ENCODE measurements around the gene C10orf71. TPM values are rescaled to one million over a fixed set of nuclear protein-coding genes. Genes with fewer than 3 reads are reported as not detected.

The C10orf71 gene
- polyA plus RNA-seq, 1 donor from 2014 or later = not detected

DNA sequence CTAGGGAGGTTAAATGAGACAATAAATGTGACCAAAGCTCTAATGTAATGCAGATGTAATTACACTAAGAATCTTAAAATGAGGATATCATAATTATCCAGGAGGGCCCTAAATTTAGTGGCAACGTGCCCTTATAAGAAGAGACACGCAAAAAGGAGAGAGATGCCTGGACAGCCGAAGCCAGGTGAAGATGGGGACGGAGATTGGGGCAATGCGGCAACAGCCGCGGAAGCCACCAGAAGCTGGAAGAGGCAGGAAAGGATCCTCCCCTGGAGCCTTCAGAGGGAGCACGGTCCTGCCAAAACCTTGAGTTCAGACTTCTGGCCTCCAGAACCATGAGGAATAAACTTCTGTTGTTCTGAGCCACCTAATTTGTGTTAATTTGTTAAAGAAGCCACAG, 25.3 kb upstream of the C10orf71 start:
- Histone ChIP-seq H3K4me2 (ENCODE audit: low read length) (no peak overlapping the region), H3F3A (ENCODE audit: insufficient read depth, low read length, poor library complexity, severe bottlenecking) (no peaks in the 10 kb centered on the region), H3K4me3 (ENCODE audit: low read length) (no peak overlapping the region), H3K27me3 (ENCODE audit: insufficient read depth, low read depth, low read length) (no peaks in the 10 kb centered on the region), H4K20me1 (ENCODE audit: insufficient read depth) (no peaks in the 10 kb centered on the region), H2AFZ (ENCODE audit: low read depth, low read length) (no peak overlapping the region), H3K27ac (ENCODE audit: low read length) (no peak overlapping the region), H3K36me3 (ENCODE audit: insufficient read depth, low read length) (no peaks in the 10 kb centered on the region), H3K9me3 (ENCODE audit: low read length) (no peaks in the 10 kb centered on the region), H3K9me2 (ENCODE audit: insufficient read depth, low read length) (no peaks in the 10 kb centered on the region), H3K79me2 (replicated peaks; ENCODE audit: insufficient read depth, low read length) (no peaks in the 10 kb centered on the region), H3K9ac (ENCODE audit: low read length) (no peak overlapping the region)
- TF ChIP-seq EZH2 (IDR thresholded peaks at IDR 0.05; ENCODE audit: borderline replicate concordance, insufficient read depth, low read length, poor library complexity, severe bottlenecking) = no peak
- TF ChIP-seq, protein P1, sequence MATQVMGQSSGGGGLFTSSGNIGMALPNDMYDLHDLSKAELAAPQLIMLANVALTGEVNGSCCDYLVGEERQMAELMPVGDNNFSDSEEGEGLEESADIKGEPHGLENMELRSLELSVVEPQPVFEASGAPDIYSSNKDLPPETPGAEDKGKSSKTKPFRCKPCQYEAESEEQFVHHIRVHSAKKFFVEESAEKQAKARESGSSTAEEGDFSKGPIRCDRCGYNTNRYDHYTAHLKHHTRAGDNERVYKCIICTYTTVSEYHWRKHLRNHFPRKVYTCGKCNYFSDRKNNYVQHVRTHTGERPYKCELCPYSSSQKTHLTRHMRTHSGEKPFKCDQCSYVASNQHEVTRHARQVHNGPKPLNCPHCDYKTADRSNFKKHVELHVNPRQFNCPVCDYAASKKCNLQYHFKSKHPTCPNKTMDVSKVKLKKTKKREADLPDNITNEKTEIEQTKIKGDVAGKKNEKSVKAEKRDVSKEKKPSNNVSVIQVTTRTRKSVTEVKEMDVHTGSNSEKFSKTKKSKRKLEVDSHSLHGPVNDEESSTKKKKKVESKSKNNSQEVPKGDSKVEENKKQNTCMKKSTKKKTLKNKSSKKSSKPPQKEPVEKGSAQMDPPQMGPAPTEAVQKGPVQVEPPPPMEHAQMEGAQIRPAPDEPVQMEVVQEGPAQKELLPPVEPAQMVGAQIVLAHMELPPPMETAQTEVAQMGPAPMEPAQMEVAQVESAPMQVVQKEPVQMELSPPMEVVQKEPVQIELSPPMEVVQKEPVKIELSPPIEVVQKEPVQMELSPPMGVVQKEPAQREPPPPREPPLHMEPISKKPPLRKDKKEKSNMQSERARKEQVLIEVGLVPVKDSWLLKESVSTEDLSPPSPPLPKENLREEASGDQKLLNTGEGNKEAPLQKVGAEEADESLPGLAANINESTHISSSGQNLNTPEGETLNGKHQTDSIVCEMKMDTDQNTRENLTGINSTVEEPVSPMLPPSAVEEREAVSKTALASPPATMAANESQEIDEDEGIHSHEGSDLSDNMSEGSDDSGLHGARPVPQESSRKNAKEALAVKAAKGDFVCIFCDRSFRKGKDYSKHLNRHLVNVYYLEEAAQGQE (IDR thresholded peaks at IDR 0.05; ENCODE audit: borderline replicate concordance) = no peak

DNA sequence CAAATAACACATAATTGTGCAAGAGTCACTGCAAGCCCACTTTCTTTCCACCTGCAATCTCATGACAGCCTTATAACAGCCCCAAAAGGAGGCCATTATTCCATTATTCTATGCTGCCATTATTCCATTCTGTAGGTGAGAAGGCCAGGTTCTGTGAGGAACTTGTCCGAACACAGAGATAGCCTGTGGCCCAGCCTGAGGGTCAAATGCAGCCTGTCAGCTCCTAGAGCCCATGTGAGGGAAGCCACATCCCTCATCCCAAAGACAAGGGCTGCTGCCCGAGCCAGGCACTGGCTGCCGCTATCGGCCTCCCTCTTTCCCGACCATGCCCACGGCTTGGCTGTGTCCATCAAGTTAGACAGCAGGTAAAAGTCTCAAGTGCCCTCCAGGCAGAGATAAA, 24.1 kb upstream of the C10orf71 start:
- Histone ChIP-seq H3F3A (ENCODE audit: insufficient read depth, low read length, poor library complexity, severe bottlenecking) (no peaks in the 10 kb centered on the region), H3K9me2 (ENCODE audit: insufficient read depth, low read length) (no peaks in the 10 kb centered on the region), H3K79me2 (replicated peaks; ENCODE audit: insufficient read depth, low read length) (no peaks in the 10 kb centered on the region), H3K4me3 (ENCODE audit: low read length) (no peak overlapping the region), H2AFZ (ENCODE audit: low read depth, low read length) (no peak overlapping the region), H3K9me3 (ENCODE audit: low read length) (no peaks in the 10 kb centered on the region), H3K9ac (ENCODE audit: low read length) (no peak overlapping the region), H4K20me1 (ENCODE audit: insufficient read depth) (no peaks in the 10 kb centered on the region), H3K36me3 (ENCODE audit: insufficient read depth, low read length) (no peaks in the 10 kb centered on the region), H3K4me2 (ENCODE audit: low read length) (no peak overlapping the region), H3K27ac (ENCODE audit: low read length) (no peak overlapping the region), H3K27me3 (ENCODE audit: insufficient read depth, low read depth, low read length) (no peaks in the 10 kb centered on the region)
- TF ChIP-seq POLR2AphosphoS5 (IDR thresholded peaks at IDR 0.05) = no peak

DNA sequence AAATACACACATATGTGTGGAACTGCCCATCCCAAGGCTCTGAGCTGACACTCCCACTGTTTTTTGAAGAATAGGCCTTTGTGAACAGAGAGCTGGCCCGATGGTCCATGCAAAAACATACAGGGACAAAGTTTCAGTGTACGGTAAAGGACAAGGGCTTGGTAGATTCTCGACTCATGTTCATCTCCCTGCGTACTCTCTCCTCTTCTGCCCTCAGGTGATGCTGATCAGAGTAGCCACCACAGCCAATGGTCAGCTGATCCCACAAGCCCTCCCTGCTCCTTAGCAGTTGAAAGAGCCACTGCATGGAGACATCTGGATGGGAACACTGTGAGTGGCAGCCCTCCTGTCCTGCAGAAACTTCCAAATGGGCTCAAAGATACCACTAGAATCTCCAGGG, 23.1 kb upstream of the C10orf71 start:
- Histone ChIP-seq H3K9me2 (ENCODE audit: insufficient read depth, low read length) (no peaks in the 10 kb centered on the region), H3K79me2 (replicated peaks; ENCODE audit: insufficient read depth, low read length) (no peaks in the 10 kb centered on the region), H3K4me2 (ENCODE audit: low read length) (no peak overlapping the region), H3K9ac (ENCODE audit: low read length) (no peak overlapping the region), H2AFZ (ENCODE audit: low read depth, low read length) (no peak overlapping the region), H3K4me3 (ENCODE audit: low read length) (no peak overlapping the region), H3F3A (ENCODE audit: insufficient read depth, low read length, poor library complexity, severe bottlenecking) (no peaks in the 10 kb centered on the region), H4K20me1 (ENCODE audit: insufficient read depth) (no peaks in the 10 kb centered on the region), H3K36me3 (ENCODE audit: insufficient read depth, low read length) (no peaks in the 10 kb centered on the region), H3K27me3 (ENCODE audit: insufficient read depth, low read depth, low read length) (no peaks in the 10 kb centered on the region), H3K9me3 (ENCODE audit: low read length) (no peaks in the 10 kb centered on the region), H3K27ac (ENCODE audit: low read length) (no peak overlapping the region)
- TF ChIP-seq EP300 (conservative IDR thresholded peaks at IDR 0.05; ENCODE audit: poor library complexity, severe bottlenecking) (no peak), EZH2 (IDR thresholded peaks at IDR 0.05; ENCODE audit: borderline replicate concordance, insufficient read depth, low read length, poor library complexity, severe bottlenecking) (no peak)

DNA sequence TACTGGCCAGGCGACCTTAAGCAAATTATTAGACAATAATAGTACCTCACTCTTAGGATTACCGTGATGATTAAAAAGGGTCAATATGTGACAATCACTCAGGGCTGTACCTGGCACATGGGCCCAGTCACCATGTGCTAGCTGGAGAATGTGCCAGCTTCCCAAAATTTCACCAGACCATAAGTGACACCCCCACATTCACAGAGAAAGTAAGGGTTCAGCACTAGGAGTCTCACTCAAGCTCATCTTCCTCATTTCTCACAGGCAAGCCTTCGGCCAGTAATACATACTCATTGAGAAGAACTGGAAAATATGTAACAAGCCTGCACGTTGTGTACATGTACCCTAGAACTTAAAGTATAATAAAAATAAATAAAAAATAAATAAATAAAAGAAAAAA, 22.4 kb upstream of the C10orf71 start:
- TF ChIP-seq SMC3 (conservative IDR thresholded peaks at IDR 0.05; ENCODE audit: poor library complexity) (no peak), EP300 (conservative IDR thresholded peaks at IDR 0.05; ENCODE audit: poor library complexity, severe bottlenecking) (no peak), POLR2AphosphoS5 (IDR thresholded peaks at IDR 0.05) (no peak), MXI1 (conservative IDR thresholded peaks at IDR 0.05; ENCODE audit: poor library complexity, severe bottlenecking) (no peak), EZH2 (IDR thresholded peaks at IDR 0.05; ENCODE audit: borderline replicate concordance, insufficient read depth, low read length, poor library complexity, severe bottlenecking) (no peak), RAD21 (conservative IDR thresholded peaks at IDR 0.05) (no peak), TAF1 (IDR thresholded peaks at IDR 0.05; ENCODE audit: low read depth) (no peak)
- TF ChIP-seq, protein P2, sequence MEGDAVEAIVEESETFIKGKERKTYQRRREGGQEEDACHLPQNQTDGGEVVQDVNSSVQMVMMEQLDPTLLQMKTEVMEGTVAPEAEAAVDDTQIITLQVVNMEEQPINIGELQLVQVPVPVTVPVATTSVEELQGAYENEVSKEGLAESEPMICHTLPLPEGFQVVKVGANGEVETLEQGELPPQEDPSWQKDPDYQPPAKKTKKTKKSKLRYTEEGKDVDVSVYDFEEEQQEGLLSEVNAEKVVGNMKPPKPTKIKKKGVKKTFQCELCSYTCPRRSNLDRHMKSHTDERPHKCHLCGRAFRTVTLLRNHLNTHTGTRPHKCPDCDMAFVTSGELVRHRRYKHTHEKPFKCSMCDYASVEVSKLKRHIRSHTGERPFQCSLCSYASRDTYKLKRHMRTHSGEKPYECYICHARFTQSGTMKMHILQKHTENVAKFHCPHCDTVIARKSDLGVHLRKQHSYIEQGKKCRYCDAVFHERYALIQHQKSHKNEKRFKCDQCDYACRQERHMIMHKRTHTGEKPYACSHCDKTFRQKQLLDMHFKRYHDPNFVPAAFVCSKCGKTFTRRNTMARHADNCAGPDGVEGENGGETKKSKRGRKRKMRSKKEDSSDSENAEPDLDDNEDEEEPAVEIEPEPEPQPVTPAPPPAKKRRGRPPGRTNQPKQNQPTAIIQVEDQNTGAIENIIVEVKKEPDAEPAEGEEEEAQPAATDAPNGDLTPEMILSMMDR (IDR thresholded peaks at IDR 0.05; ENCODE audit: poor library complexity, severe bottlenecking) = no peak
- TF ChIP-seq, protein P1 (IDR thresholded peaks at IDR 0.05; ENCODE audit: borderline replicate concordance) = no peak

More for the DNA sequence above, 22.4 kb upstream of the C10orf71 start:
- Histone ChIP-seq H3K79me2 (replicated peaks; ENCODE audit: insufficient read depth, low read length) (no peaks in the 10 kb centered on the region), H3K9me2 (ENCODE audit: insufficient read depth, low read length) (no peaks in the 10 kb centered on the region), H3K27ac (ENCODE audit: low read length) (no peak overlapping the region), H3K27me3 (ENCODE audit: insufficient read depth, low read depth, low read length) (no peaks in the 10 kb centered on the region), H3K36me3 (ENCODE audit: insufficient read depth, low read length) (no peaks in the 10 kb centered on the region), H3K4me3 (ENCODE audit: low read length) (no peak overlapping the region), H4K20me1 (ENCODE audit: insufficient read depth) (no peaks in the 10 kb centered on the region), H2AFZ (ENCODE audit: low read depth, low read length) (no peak overlapping the region), H3K9ac (ENCODE audit: low read length) (no peak overlapping the region), H3F3A (ENCODE audit: insufficient read depth, low read length, poor library complexity, severe bottlenecking) (no peaks in the 10 kb centered on the region), H3K9me3 (ENCODE audit: low read length) (no peaks in the 10 kb centered on the region), H3K4me2 (ENCODE audit: low read length) (no peak overlapping the region)

Data from neural cell (in vitro differentiated cells).